ENCODE results near the gene AP1M2. TPM values are rescaled to one million over a fixed set of nuclear protein-coding genes. Genes with fewer than 3 reads are reported as not detected.

AP1M2 gene
- total RNA-seq, result not detected

DNA sequence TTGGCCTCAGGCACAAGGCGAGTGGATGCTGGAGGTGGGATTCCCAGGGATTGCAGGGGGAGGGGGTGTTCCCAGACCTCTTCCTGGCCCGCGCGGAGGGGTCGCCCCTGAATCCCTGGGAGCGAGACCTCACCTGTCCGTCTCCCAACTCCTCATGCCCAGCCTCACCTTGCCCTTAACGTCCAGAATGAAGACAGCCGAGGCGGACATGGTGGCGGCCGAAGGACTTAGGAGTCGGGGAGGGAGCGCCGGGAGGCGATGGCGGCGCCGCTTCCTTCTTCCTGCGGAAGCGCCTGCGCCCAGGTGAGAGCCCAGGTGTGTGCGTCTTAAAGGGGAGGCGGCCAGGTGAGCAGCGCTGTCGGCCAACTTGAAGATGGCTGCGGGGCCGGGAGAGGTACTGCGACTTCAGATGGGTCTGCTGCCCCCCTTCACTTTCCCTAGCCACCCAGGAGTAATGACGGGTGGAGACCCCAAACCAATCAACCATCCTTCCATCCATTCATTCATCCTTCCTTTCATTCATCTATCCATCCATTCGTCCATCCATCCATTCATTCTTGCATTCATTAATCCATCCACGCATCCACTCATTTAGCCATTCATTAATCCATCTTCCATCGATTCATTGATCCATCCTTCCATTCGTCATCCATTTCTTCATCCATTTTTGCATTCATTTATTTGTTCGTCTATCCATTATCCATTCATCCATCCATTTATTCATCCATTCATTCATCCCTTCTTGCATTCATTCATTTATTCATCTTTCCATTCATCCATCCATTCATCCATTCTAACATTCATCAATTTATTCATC is at the start of gene AP1M2:
TSS of gene AP1M2 (minus strand) at position 291 of the 817 bp plus-strand sequence. CDS start at position 210, 81 bp downstream.
- Mint-ChIP-seq H3K4me1 (peaks cover 13% of the 10 kb centered on the region), H3K9me3 (no peaks in the 10 kb centered on the region), H3K27ac (no peak within 1 kb of the TSS), H3K36me3 (ENCODE audit: low read depth) (no peaks in the 10 kb centered on the region), H3K27me3 (peaks cover 8% of the 10 kb centered on the region), H3K4me3 (no peak within 1 kb of the TSS)
- no peak for ATAC-seq (replicated peaks)

- ATAC-seq (replicated peaks), result no peak
- peak overlapping the region; percentile 71 for H3K27ac Mint-ChIP-seq
- H3K36me3 Mint-ChIP-seq (ENCODE audit: low read depth), result peaks cover 98% of the 10 kb centered on the region
- H3K9me3 Mint-ChIP-seq, result no peaks in the 10 kb centered on the region
- H3K27me3 Mint-ChIP-seq, result no peaks in the 10 kb centered on the region
- H3K4me1 Mint-ChIP-seq, result no peaks in the 10 kb centered on the region
- H3K4me3 Mint-ChIP-seq, result no peak overlapping the region
These were observed 49.3 kb upstream of the AP1M2 start for GRCh38 chr19:10636304-10636972.

DNA sequence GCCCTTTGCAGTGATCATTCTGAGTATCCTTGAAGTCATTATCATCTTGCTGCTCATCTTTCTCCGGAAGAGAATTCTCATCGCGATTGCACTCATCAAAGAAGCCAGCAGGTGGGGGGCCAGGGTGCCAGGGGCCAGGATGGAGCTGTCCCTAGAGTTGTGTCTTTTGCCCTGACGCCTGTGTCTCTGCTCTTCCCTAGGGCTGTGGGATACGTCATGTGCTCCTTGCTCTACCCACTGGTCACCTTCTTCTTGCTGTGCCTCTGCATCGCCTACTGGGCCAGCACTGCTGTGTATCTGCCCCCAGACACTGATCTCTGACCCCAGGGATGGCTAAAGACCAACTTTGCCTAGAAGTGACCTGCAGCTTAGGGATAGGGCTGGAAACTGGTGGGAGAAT is 47.9 kb upstream of the AP1M2 start:
- no peak overlapping the region for H3K4me3 Mint-ChIP-seq
- ATAC-seq (replicated peaks), result no peak
- peaks cover 98% of the 10 kb centered on the region for H3K36me3 Mint-ChIP-seq (ENCODE audit: low read depth)
- H3K27me3 Mint-ChIP-seq, result no peaks in the 10 kb centered on the region
- H3K4me1 Mint-ChIP-seq, result no peaks in the 10 kb centered on the region
- H3K9me3 Mint-ChIP-seq, result no peaks in the 10 kb centered on the region
- H3K27ac Mint-ChIP-seq, result no peak overlapping the region

GRCh38 chr19:10634430-10634829 is 47.3 kb upstream of the AP1M2 start:
- Mint-ChIP-seq H3K4me3 (no peak overlapping the region), H3K4me1 (no peaks in the 10 kb centered on the region), H3K9me3 (no peaks in the 10 kb centered on the region), H3K36me3 (ENCODE audit: low read depth) (peaks cover 96% of the 10 kb centered on the region), H3K27ac (no peak overlapping the region), H3K27me3 (no peaks in the 10 kb centered on the region)
- ATAC-seq (replicated peaks), result no peak

GRCh38 chr19:10631874-10632273 is 44.8 kb upstream of the AP1M2 start:
- H3K4me1 Mint-ChIP-seq, result no peaks in the 10 kb centered on the region
- H3K9me3 Mint-ChIP-seq, result no peaks in the 10 kb centered on the region
- ATAC-seq (replicated peaks), result no peak
- no peak overlapping the region for H3K4me3 Mint-ChIP-seq
- H3K36me3 Mint-ChIP-seq (ENCODE audit: low read depth), result peaks cover 88% of the 10 kb centered on the region
- H3K27ac Mint-ChIP-seq, result no peak overlapping the region
- H3K27me3 Mint-ChIP-seq, result no peaks in the 10 kb centered on the region

- H3K27me3 Mint-ChIP-seq, result no peaks in the 10 kb centered on the region
- peaks cover 12% of the 10 kb centered on the region for H3K4me1 Mint-ChIP-seq
- H3K4me3 Mint-ChIP-seq, result no peak overlapping the region
- H3K9me3 Mint-ChIP-seq, result no peaks in the 10 kb centered on the region
- ATAC-seq (replicated peaks), result no peak
- H3K27ac Mint-ChIP-seq, result no peak overlapping the region
- H3K36me3 Mint-ChIP-seq (ENCODE audit: low read depth), result peaks cover 48% of the 10 kb centered on the region
These were observed 38.6 kb upstream of the AP1M2 start for GRCh38 chr19:10625762-10626138.

GRCh38 chr19:10625003-10625761 is 38.1 kb upstream of the AP1M2 start, which contains the start of gene SLC44A2:
Gene SLC44A2, plus strand, starts transcription at chr19:10625553. Its CDS starts 81 bp downstream, at chr19:10625634.
- H3K27ac Mint-ChIP-seq, result peak within 1 kb of the TSS; percentile 63
- H3K27me3 Mint-ChIP-seq, result no peaks in the 10 kb centered on the region
- no peak for ATAC-seq (replicated peaks)
- H3K36me3 Mint-ChIP-seq (ENCODE audit: low read depth), result peaks cover 48% of the 10 kb centered on the region
- peak within 1 kb of the TSS; percentile 37 for H3K4me3 Mint-ChIP-seq
- H3K4me1 Mint-ChIP-seq, result peaks cover 12% of the 10 kb centered on the region
- H3K9me3 Mint-ChIP-seq, result no peaks in the 10 kb centered on the region

GRCh38 chr19:10624585-10624984 is 37.5 kb upstream of the AP1M2 start:
- H3K27ac Mint-ChIP-seq, result peak overlapping the region; percentile 63
- ATAC-seq (replicated peaks), result peak; percentile 43
- H3K27me3 Mint-ChIP-seq, result no peaks in the 10 kb centered on the region
- peak overlapping the region; percentile 37 for H3K4me3 Mint-ChIP-seq
- no peaks in the 10 kb centered on the region for H3K9me3 Mint-ChIP-seq
- H3K4me1 Mint-ChIP-seq, result peaks cover 12% of the 10 kb centered on the region
- H3K36me3 Mint-ChIP-seq (ENCODE audit: low read depth), result peaks cover 49% of the 10 kb centered on the region

DNA sequence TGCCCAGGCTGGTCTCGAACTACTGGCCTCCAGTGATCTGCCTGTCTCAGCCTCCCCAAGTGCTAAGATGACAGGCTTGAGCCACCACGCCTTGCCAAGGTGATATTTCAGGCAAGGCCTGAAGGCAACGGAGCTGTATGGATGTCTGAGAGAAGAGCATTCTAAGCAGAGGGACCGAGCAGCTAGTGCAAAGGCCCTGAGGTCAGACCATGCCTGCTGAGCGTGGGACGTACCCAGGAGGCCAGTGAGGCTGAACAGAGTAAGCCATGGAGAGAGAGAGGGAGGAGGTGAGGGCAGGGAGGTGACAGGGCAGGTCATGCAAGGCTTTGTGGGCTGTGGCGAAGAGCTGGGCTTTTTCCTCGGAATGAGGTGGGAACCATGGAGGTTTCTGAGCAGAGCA is 34.9 kb upstream of the AP1M2 start:
- no peak overlapping the region for H3K4me3 Mint-ChIP-seq
- peaks cover 37% of the 10 kb centered on the region for H3K36me3 Mint-ChIP-seq (ENCODE audit: low read depth)
- no peak for ATAC-seq (replicated peaks)
- H3K9me3 Mint-ChIP-seq, result no peaks in the 10 kb centered on the region
- H3K4me1 Mint-ChIP-seq, result peaks cover 17% of the 10 kb centered on the region
- H3K27ac Mint-ChIP-seq, result peak overlapping the region; percentile 35
- no peaks in the 10 kb centered on the region for H3K27me3 Mint-ChIP-seq

- no peaks in the 10 kb centered on the region for H3K9me3 Mint-ChIP-seq
- H3K4me3 Mint-ChIP-seq, result no peak overlapping the region
- H3K4me1 Mint-ChIP-seq, result peaks cover 17% of the 10 kb centered on the region
- peaks cover 31% of the 10 kb centered on the region for H3K36me3 Mint-ChIP-seq (ENCODE audit: low read depth)
- ATAC-seq (replicated peaks), result no peak
- H3K27ac Mint-ChIP-seq, result peak overlapping the region; percentile 19
- H3K27me3 Mint-ChIP-seq, result no peaks in the 10 kb centered on the region
These were observed 33.7 kb upstream of the AP1M2 start for GRCh38 chr19:10620786-10621185.

DNA sequence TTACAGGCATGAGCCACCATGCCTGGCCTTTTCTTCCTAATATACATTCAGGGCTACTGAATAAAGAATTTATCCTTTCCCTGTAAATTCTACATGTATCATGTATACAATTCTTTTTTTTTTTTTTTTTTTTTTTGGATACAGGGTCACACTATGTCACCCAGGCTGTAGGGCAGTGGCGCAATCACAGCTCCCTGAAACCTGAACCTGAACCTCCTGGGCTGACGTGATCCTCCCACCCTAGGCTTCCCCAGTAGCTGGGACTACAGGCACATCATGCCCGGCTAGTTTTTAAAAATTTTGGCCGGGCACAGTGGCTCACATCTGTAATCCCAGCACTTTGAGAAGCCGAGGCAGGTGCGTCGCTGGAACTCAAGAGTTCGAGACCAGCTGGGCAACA is 31.7 kb upstream of the AP1M2 start:
- H3K4me3 Mint-ChIP-seq, result no peak overlapping the region
- peaks cover 22% of the 10 kb centered on the region for H3K4me1 Mint-ChIP-seq
- no peak for ATAC-seq (replicated peaks)
- H3K9me3 Mint-ChIP-seq, result no peaks in the 10 kb centered on the region
- H3K36me3 Mint-ChIP-seq (ENCODE audit: low read depth), result peaks cover 36% of the 10 kb centered on the region
- no peaks in the 10 kb centered on the region for H3K27me3 Mint-ChIP-seq
- no peak overlapping the region for H3K27ac Mint-ChIP-seq

DNA sequence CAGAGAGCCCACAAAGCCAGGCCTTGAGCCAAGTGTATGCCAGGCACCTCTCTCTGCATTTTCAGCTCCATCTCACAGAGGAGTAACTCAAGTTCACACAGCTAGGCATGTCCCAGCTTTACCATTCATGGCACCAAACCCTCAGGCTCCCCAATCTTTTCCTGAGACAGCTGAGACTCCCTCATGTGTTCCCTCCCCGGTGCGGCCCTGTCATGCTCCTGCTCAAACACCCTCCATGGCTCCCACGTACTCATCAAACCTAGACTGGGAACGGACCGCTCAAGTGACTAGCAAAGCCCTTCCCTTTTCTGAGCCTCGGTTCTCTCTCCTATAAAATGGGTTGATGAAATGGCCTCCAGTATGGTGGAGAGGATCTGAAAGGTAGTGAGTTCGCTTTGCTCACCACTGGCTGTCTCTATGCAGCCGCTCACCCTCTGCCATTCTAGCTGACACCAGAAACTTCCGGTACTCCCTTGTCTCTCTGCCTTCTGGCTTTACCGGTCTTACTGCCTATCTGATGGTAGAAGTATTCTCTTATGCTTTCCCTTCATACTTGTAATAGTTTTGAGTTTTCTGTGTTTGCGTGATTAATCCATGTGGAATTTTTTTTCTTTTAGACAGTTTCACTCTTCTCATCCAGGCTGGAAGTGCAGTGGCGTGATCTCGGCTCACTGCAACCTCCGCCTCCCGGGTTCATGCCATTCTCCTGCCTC is 30.5 kb upstream of the AP1M2 start:
- Mint-ChIP-seq H3K36me3 (ENCODE audit: low read depth) (peaks cover 49% of the 10 kb centered on the region), H3K27me3 (no peaks in the 10 kb centered on the region), H3K27ac (peak overlapping the region; percentile 82), H3K4me1 (peaks cover 18% of the 10 kb centered on the region), H3K4me3 (no peak overlapping the region), H3K9me3 (no peaks in the 10 kb centered on the region)
- ATAC-seq (replicated peaks), result no peak

DNA sequence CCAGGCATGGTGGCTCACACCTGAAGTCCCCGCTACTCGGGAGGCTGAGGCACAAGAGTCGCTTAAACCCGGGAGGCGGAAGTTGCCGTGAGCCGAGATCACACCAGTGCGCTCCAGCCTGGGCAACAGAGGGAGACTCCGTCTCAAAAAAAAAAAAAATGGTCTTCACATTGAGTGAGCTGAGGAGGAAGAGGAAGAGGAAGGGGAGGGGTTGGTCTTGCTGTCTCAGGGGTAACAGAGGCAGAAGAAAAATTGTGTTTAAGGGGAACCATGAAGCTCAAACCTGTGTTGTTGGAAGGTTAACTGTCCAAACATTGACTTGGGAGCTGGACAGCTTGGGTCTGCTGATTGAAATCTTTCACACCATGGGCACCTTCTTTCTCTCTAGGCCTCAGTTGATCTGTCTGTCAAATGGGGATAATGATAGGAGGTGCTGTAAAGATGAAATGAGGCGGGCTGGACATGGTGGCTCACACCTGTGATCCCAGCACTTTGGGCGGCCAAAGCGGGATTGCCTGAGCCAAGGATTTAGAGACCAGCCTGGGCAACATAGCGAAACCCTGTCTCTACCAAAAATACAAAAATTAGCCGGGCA is 28.4 kb upstream of the AP1M2 start:
- H3K4me1 Mint-ChIP-seq, result peaks cover 10% of the 10 kb centered on the region
- peaks cover 34% of the 10 kb centered on the region for H3K36me3 Mint-ChIP-seq (ENCODE audit: low read depth)
- H3K4me3 Mint-ChIP-seq, result no peak overlapping the region
- H3K27ac Mint-ChIP-seq, result peak overlapping the region; percentile 78
- no peaks in the 10 kb centered on the region for H3K27me3 Mint-ChIP-seq
- H3K9me3 Mint-ChIP-seq, result no peaks in the 10 kb centered on the region
- ATAC-seq (replicated peaks), result no peak

All from activated T-helper 17 cell treated with anti-CD3 and anti-CD28 coated beads, Interleukin-2, amount 50 U/mL, for 72 hours (primary cell).